HepG2 (cell line): ENCODE measurements around the gene KRTCAP3. TPM values are rescaled to one million over a fixed set of nuclear protein-coding genes. Genes with fewer than 3 reads are reported as not detected.

Source experiments
- ATAC-seq: fragments of 200-7000 bp; cut with Tn5 transposase; 3 replicates; pipeline ENCODE4 v1.9.1; 2020; ENCODE audit warnings: mild to moderate bottlenecking, moderate library complexity
- BruUV-seq: library from RNA; stranded (reverse); fragments of 400-500 nt; replicated peaks from 2 replicates; lab custom pipeline; 2021; lab: Mats Ljungman, UMichigan
- CTCF ChIA-PET: fragments of 300-600 bp; formaldehyde crosslinking; extraction: SDS; loops from one replicate; lab custom pipeline; 2021; ENCODE audit warnings: low total read pairs, inconsistent platforms, low intra/inter-chr PET ratio; lab: Yijun Ruan, JAX
- POLR2A ChIA-PET: fragments of 350-600 bp; sonication (Branson Sonifier 250); formaldehyde crosslinking; loops from one replicate; lab custom pipeline; 2020; ENCODE audit warnings: antibody characterized with exemption, inconsistent platforms; lab: Yijun Ruan, JAX
- DNase-seq: peaks from one replicate; pipeline ENCODE4 v3.0.0-alpha.2; 2015; ENCODE audit warnings: low spot score
- FAIRE-seq: peaks from 3 replicates; lab custom pipeline; 2011; peaks lifted over from hg19 to GRCh38; lab: Jason Lieb, UNC
- H2AFZ ChIP-seq: one replicate; pipeline ENCODE4 v1.6.1; 2011; ENCODE audit warnings: low read length, inconsistent platforms
- H3K27ac ChIP-seq: fragments of 300-600 bp; 3 replicates; pipeline ENCODE4 v1.8.0; 2011; ENCODE audit warnings: mixed run types, mild to moderate bottlenecking, mixed read lengths, low read length, inconsistent platforms; ENCODE audit not compliant: insufficient read depth; ENCODE audit errors: extremely low read length
- H3K27me3 ChIP-seq, 2 experiments: fragments of 200-600 bp in 1 of 2; 2 replicates in 1 of 2; 3 replicates in 1 of 2; pipeline versions ENCODE4 v1.6.0 to v1.8.0; 2011; ENCODE audit warnings: low read length in 2 of 2, mild to moderate bottlenecking in 2 of 2, moderate library complexity in 2 of 2, inconsistent platforms in 1 of 2; ENCODE audit not compliant: insufficient read depth in 2 of 2, control insufficient read depth in 1 of 2
- H3K36me3 ChIP-seq, 2 experiments: fragments of 200-600 bp in 1 of 2; replicated peaks in 1 of 2; 2 replicates in 1 of 2; 3 replicates in 1 of 2; pipeline versions ENCODE4 v1.5.1 to v1.8.0; 2011; ENCODE audit warnings: low read length in 2 of 2, inconsistent platforms in 1 of 2; ENCODE audit not compliant: insufficient read depth in 2 of 2, control insufficient read depth in 1 of 2
- H3K4me1 ChIP-seq: 2 replicates; pipeline ENCODE4 v1.5.1; 2012; ENCODE audit warnings: low read length, inconsistent platforms; ENCODE audit not compliant: insufficient read depth
- H3K4me2 ChIP-seq: 2 replicates; pipeline ENCODE4 v1.6.0; 2011; ENCODE audit warnings: low read depth, low read length, inconsistent platforms
- H3K4me3 ChIP-seq, 3 experiments: fragments of 200-600 bp in 1 of 3; sonication (generic), shearing (Covaris generic) in 1 of 3; replicated peaks in 1 of 3; 2 replicates each; pipeline ENCODE4 v1.5.1; 2011 to 2016; ENCODE audit warnings: low read length in 3 of 3, inconsistent platforms in 2 of 3, low read depth in 2 of 3, mild to moderate bottlenecking in 2 of 3, control low read depth in 1 of 3, mixed read lengths in 1 of 3; ENCODE audit not compliant: insufficient read depth in 1 of 3
- H3K79me2 ChIP-seq: one replicate; pipeline ENCODE4 v1.6.1; 2011; ENCODE audit warnings: low read length, inconsistent platforms; ENCODE audit not compliant: insufficient read depth
- H3K9ac ChIP-seq: 2 replicates; pipeline ENCODE4 v1.6.0; 2011; ENCODE audit warnings: mild to moderate bottlenecking, low read depth, low read length, inconsistent platforms; ENCODE audit not compliant: insufficient read depth
- H3K9me3 ChIP-seq: 2 replicates; pipeline ENCODE4 v1.5.1; 2012; ENCODE audit warnings: mild to moderate bottlenecking, low read length
- H4K20me1 ChIP-seq: 2 replicates; pipeline ENCODE4 v1.6.0; 2011; ENCODE audit warnings: inconsistent platforms, mild to moderate bottlenecking, low read length, moderate library complexity; ENCODE audit not compliant: insufficient read depth
- BRD4 ChIP-seq: sonication (generic); formaldehyde crosslinking; IDR thresholded peaks from 2 replicates; pipeline ENCODE4 v1.4.0; 2020; ENCODE audit warnings: missing genetic modification reagents
- CBX2 ChIP-seq, 2 experiments: fragments of 200-600 bp in 1 of 2; sonication (generic); formaldehyde crosslinking in 1 of 2; IDR thresholded peaks; 2 replicates each; pipeline versions ENCODE4 v1.7.0 to v1.8.1; 2018 to 2022; ENCODE audit warnings: low read depth in 2 of 2, low read length in 1 of 2, mild to moderate bottlenecking in 1 of 2, missing genetic modification reagents in 1 of 2
- CEBPB ChIP-seq: IDR thresholded peaks from 2 replicates; pipeline ENCODE4 v1.6.1; 2011; ENCODE audit warnings: low read depth, low read length, improper control_type of control experiment, borderline replicate concordance
- CEBPG ChIP-seq: IDR thresholded peaks from 2 replicates; pipeline ENCODE4 v1.6.1; 2016
- CREB3 ChIP-seq: sonication (generic); formaldehyde crosslinking; IDR thresholded peaks from 2 replicates; pipeline ENCODE4 v1.5.0; 2020; ENCODE audit warnings: missing genetic modification reagents
- IKZF5 ChIP-seq: IDR thresholded peaks from 2 replicates; pipeline ENCODE4 v1.6.1; 2018; ENCODE audit warnings: missing genetic modification reagents, mild to moderate bottlenecking, missing compliant biosample characterization
- KDM5A ChIP-seq: fragments of 200-600 bp; sonication (generic); IDR thresholded peaks from 2 replicates; pipeline ENCODE4 v1.7.0; 2018; ENCODE audit warnings: antibody characterized with exemption, mild to moderate bottlenecking, low read length, borderline replicate concordance
- PRDM15 ChIP-seq: sonication (generic); formaldehyde crosslinking; IDR thresholded peaks from 2 replicates; pipeline ENCODE4 v1.4.0; 2020; ENCODE audit warnings: missing genetic modification reagents
- RBM39 ChIP-seq: fragments of 200-400 bp; formaldehyde crosslinking; IDR thresholded peaks from one replicate; pipeline ENCODE4 v1.6.1; 2018; ENCODE audit warnings: antibody characterized with exemption, mild to moderate bottlenecking, low read depth, low read length; ENCODE audit not compliant: poor library complexity, severe bottlenecking
- SKI ChIP-seq: fragments of 450-650 bp; IDR thresholded peaks from one replicate; pipeline ENCODE4 v1.6.1; 2018; ENCODE audit warnings: mild to moderate bottlenecking; ENCODE audit not compliant: partially characterized antibody
- SMC3 ChIP-seq: IDR thresholded peaks from 2 replicates; pipeline ENCODE4 v1.6.1; 2011; ENCODE audit warnings: low read length, improper control_type of control experiment
- SNAPC2 ChIP-seq: sonication (generic); formaldehyde crosslinking; IDR thresholded peaks from 2 replicates; pipeline ENCODE4 v1.8.1; 2022; ENCODE audit warnings: mild to moderate bottlenecking, missing genetic modification reagents
- ZEB1 ChIP-seq: IDR thresholded peaks from 2 replicates; pipeline ENCODE4 v1.6.1; 2012; ENCODE audit warnings: mild to moderate bottlenecking, low read depth, inconsistent platforms; ENCODE audit not compliant: insufficient replicate concordance
- ZNF121 ChIP-seq: sonication (generic); formaldehyde crosslinking; IDR thresholded peaks from 2 replicates; pipeline ENCODE4 v1.5.0; 2020; ENCODE audit warnings: mild to moderate bottlenecking, missing genetic modification reagents
- ZNF230 ChIP-seq: sonication (generic); formaldehyde crosslinking; IDR thresholded peaks from 2 replicates; pipeline ENCODE4 v1.4.0; 2020; ENCODE audit warnings: mild to moderate bottlenecking, missing genetic modification reagents
- ZNF772 ChIP-seq: sonication (generic); formaldehyde crosslinking; IDR thresholded peaks from 2 replicates; pipeline ENCODE4 v1.5.0; 2020; ENCODE audit warnings: mild to moderate bottlenecking, missing genetic modification reagents
- ZNF891 ChIP-seq: sonication (generic); formaldehyde crosslinking; IDR thresholded peaks from 2 replicates; pipeline ENCODE4 v1.5.0; 2020; ENCODE audit warnings: mild to moderate bottlenecking, missing genetic modification reagents
- WGBS: methylation state at CpG from one replicate; pipeline ENCODE4 v1.1.6; 2017; ENCODE audit warnings: low lambda C conversion rate; 5-methylcytosine and 5-hydroxymethylcytosine counted together
- in situ Hi-C: cut with HindIII; loops from 2 replicates; pipeline ENCODE4 v1.10.0; 2017; ENCODE audit warnings: low pct_unique_long_range_greater_than_20kb; ENCODE audit not compliant: extremely low pct_ligation_motif_present
- intact Hi-C: fragments of 100-400 bp; cut with micrococcal nuclease; formaldehyde crosslinking; loops from one replicate; pipeline ENCODE4 v1.10.0; 2022; ENCODE audit not compliant: unreplicated experiment
- polyA plus RNA-seq, 8 experiments: library from polyadenylated mRNA; depleted of rRNA in 3 of 8; stranded (reverse) in 7 of 8; unstranded in 1 of 8; fragments of >200 nt; fragmentation: Illumina TruSeq in 4 of 8; extraction: Trizol in 4 of 8; gene quantifications; 2 replicates each; pipeline versions ENCODE4 v1.2.1 to v1.2.3, GENCODE V29; 2011 to 2016; ENCODE audit warnings: low read depth in 4 of 8, missing spikeins in 1 of 8, mixed read lengths in 1 of 8; ENCODE audit not compliant: insufficient read depth in 1 of 8
- total RNA-seq, 5 experiments: library from RNA; depleted of rRNA; stranded (reverse); fragments of >200 nt; fragmentation: Illumina TruSeq; extraction: Trizol; gene quantifications; 2 replicates each; pipeline ENCODE4 v1.2.3, GENCODE V29; 2016; ENCODE audit warnings: low read depth in 1 of 5
- TF ChIP-seq, protein P1 (sequence below): sonication (generic); formaldehyde crosslinking; IDR thresholded peaks from 2 replicates; pipeline ENCODE4 v1.5.0; 2020; ENCODE audit warnings: missing genetic modification reagents, mild to moderate bottlenecking, borderline replicate concordance

Gene KRTCAP3
- total and polyA plus RNA-seq, 2 of the 13 experiments (the other 11 are each of a cell fraction or from before 2014, with no cell fraction given), result 2.1 to 4.5 TPM

DNA sequence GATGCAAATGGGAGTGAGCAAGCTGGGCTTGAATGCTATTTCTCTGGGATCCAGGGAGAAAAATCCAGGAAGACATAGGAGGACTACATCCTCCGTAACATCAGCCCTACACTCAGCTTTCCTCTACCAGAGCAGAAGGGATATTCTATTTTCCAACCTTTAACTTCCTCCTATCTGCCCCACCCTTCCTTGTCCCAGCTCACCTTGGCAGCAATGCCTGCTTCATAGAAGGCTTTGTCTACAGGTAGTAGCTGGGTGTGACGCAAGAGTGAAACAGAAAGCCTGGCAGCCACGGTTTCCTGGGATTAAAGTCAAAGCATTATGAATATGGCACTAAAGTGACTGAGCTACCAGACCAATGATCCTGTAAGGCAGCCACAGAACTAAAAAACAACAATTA, 3.9 kb downstream of the KRTCAP3 start:
- Histone ChIP-seq H2AFZ (no peak overlapping the region), H3K9ac (no peak overlapping the region), H4K20me1 (no peaks in the 10 kb centered on the region), H3K27ac (no peak overlapping the region), H3K4me2 (no peak overlapping the region), H3K9me3 (no peaks in the 10 kb centered on the region), H3K4me1 (no peaks in the 10 kb centered on the region), H3K79me2 (no peaks in the 10 kb centered on the region), H3K27me3 (no peaks in the 10 kb centered on the region), H3K4me3 (no peak overlapping the region), H3K36me3 (peaks cover 4 to 41% of the 10 kb centered on the region in 2 experiments)
- intact Hi-C loops (no loop called here), in situ Hi-C loops (no loop called here)
- TF ChIP-seq ZNF772 (CRISPR knock-in tag) (no peak), CREB3 (CRISPR knock-in tag) (no peak), KDM5A (no peak), CEBPB (peak; percentile 92), CBX2 (IDR thresholded peaks at IDR 0.05; ENCODE audit: low read depth, low read length) (no peak), CBX2 (CRISPR knock-in tag; IDR thresholded peaks at IDR 0.05; ENCODE audit: low read depth) (no peak), ZNF230 (no peak), BRD4 (CRISPR knock-in tag) (no peak), RBM39 (no peak), SMC3 (peak; percentile 7; the same call in 1 of the 2 replicates), IKZF5 (CRISPR knock-in tag) (no peak), PRDM15 (CRISPR knock-in tag) (0 out of 2 replicates have a peak, but pooled peaks have one; percentile 3), SKI (no peak), ZEB1 (peak; percentile 47), ZNF891 (CRISPR knock-in tag) (no peak), SNAPC2 (CRISPR knock-in tag) (no peak), ZNF121 (CRISPR knock-in tag) (no peak), CEBPG (peak; percentile 81)
- TF ChIP-seq, protein P1, sequence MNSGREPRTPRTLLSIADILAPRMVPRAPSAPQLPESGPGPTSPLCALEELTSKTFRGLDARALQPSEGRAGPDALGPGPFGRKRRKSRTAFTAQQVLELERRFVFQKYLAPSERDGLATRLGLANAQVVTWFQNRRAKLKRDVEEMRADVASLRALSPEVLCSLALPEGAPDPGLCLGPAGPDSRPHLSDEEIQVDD (CRISPR knock-in tag), result no peak
- ATAC-seq, result no peak
- ChIA-PET CTCF (no interaction called here), POLR2A (interaction anchor here (0.7 to 1.4 kb wide), 4 partner anchors 16 to 36 kb away, joined by 3 to 4 read pairs (median 4); partner anchors contain the start of genes NRBP1 and PPM1G)
- BruUV-seq, result no TSS peak
- no peak for FAIRE-seq
- 77% methylated on average over 3 of the region's 3 CpGs for WGBS
- peak; percentile 33 for DNase-seq
